Lower lobe of right lung (tissue), 2 donors: ENCODE results near the gene NRBF2. TPM values are rescaled to one million over a fixed set of nuclear protein-coding genes. Genes with fewer than 3 reads are reported as not detected.

ENCODE experiments used
- ATAC-seq, 2 donors: fragments of 200-7000 bp; cut with Tn5 transposase; one replicate each; pipeline ENCODE4 v1.9.1; 2020 to 2022; ENCODE audit warnings: mild to moderate bottlenecking in 2 of 2, moderate library complexity in 2 of 2
- DNase-seq: peaks from one replicate; pipeline ENCODE4 v3.0.0-alpha.2; 2020
- H3K27ac ChIP-seq: fragments of 200-600 bp; one replicate; pipeline ENCODE4 v1.8.0; 2022
- H3K27me3 ChIP-seq: fragments of 200-600 bp; one replicate; pipeline ENCODE4 v1.8.0; 2022; ENCODE audit warnings: low read depth
- H3K36me3 ChIP-seq: fragments of 200-600 bp; one replicate; pipeline ENCODE4 v1.8.0; 2022; ENCODE audit warnings: mild to moderate bottlenecking
- H3K4me1 ChIP-seq: fragments of 200-600 bp; one replicate; pipeline ENCODE4 v1.8.0; 2022
- H3K4me3 ChIP-seq: fragments of 200-600 bp; one replicate; pipeline ENCODE4 v1.8.0; 2022; ENCODE audit warnings: mild to moderate bottlenecking
- H3K9me3 ChIP-seq: fragments of 200-600 bp; one replicate; pipeline ENCODE4 v1.8.0; 2022
- CTCF ChIP-seq: fragments of 200-600 bp; IDR thresholded peaks from one replicate; pipeline ENCODE4 v1.8.0; 2022; ENCODE audit warnings: antibody characterized with exemption, mild to moderate bottlenecking
- intact Hi-C: fragments of 100-400 bp; cut with DNase I; formaldehyde crosslinking; loops from one replicate; pipeline ENCODE4 v1.11.0; 2022
- total RNA-seq: library from RNA; stranded (reverse); fragmentation: NEBNext Ultra II Directional; extraction: Animal tissue kit (Norgen Biotek cat#: 25700); gene quantifications from one replicate; pipeline ENCODE4 v1.2.1, GENCODE V29; 2021
- donor health status: DM: no; HTN: yes; CAD: no; lungs with severe emphysema.

NRBF2 gene
- total RNA-seq, 1 donor from 2014 or later, result 24.3 TPM

GRCh38 chr10:63175534-63175933, 42.4 kb downstream of the NRBF2 start:
- Histone ChIP-seq H3K4me1 (peaks cover 6% of the 10 kb centered on the region), H3K4me3 (no peak overlapping the region), H3K27me3 (no peaks in the 10 kb centered on the region), H3K27ac (no peak overlapping the region), H3K9me3 (no peaks in the 10 kb centered on the region), H3K36me3 (peaks cover 88% of the 10 kb centered on the region)
- DNase-seq (no peak), ATAC-seq (no peak)
- intact Hi-C loops, result no loop called here
- TF ChIP-seq CTCF, result no peak

- Histone ChIP-seq H3K36me3 (peaks cover 97% of the 10 kb centered on the region), H3K27ac (no peak overlapping the region), H3K27me3 (no peaks in the 10 kb centered on the region), H3K9me3 (no peaks in the 10 kb centered on the region), H3K4me3 (no peak overlapping the region), H3K4me1 (no peaks in the 10 kb centered on the region)
- TF ChIP-seq CTCF, result no peak
- ATAC-seq (no peak), DNase-seq (no peak)
- intact Hi-C loops, result no loop called here
These were observed 59.7 kb downstream of the NRBF2 start for GRCh38 chr10:63192826-63193225.

- H3K36me3 ChIP-seq, result peaks cover 94% of the 10 kb centered on the region
- intact Hi-C loops, result no loop called here
These were observed 64.4 kb downstream of the NRBF2 start for GRCh38 chr10:63197344-63198092.

GRCh38 chr10:63199716-63200115, 66.6 kb downstream of the NRBF2 start:
- Histone ChIP-seq H3K9me3 (no peaks in the 10 kb centered on the region), H3K4me1 (peaks cover 2% of the 10 kb centered on the region), H3K4me3 (no peak overlapping the region), H3K36me3 (peaks cover 75% of the 10 kb centered on the region), H3K27ac (no peak overlapping the region), H3K27me3 (no peaks in the 10 kb centered on the region)
- no peak for TF ChIP-seq CTCF
- ATAC-seq (no peak), DNase-seq (no peak)
- intact Hi-C loops, result no loop called here

More at GRCh38 chr10:63197344-63198092, 64.4 kb downstream of the NRBF2 start:
- Histone ChIP-seq H3K27me3 (no peaks in the 10 kb centered on the region), H3K27ac (no peak overlapping the region), H3K9me3 (no peaks in the 10 kb centered on the region), H3K4me3 (no peak overlapping the region), H3K4me1 (no peaks in the 10 kb centered on the region)
- DNase-seq (no peak), ATAC-seq (no peak)
- no peak for TF ChIP-seq CTCF

- no peaks in the 10 kb centered on the region for H3K9me3 ChIP-seq
- H3K36me3 ChIP-seq, result peaks cover 68% of the 10 kb centered on the region
- no peak for ATAC-seq
- no peaks in the 10 kb centered on the region for H3K27me3 ChIP-seq
- no peak overlapping the region for H3K4me3 ChIP-seq
- intact Hi-C loops, result no loop called here
- peaks cover 7% of the 10 kb centered on the region for H3K4me1 ChIP-seq
- DNase-seq, result no peak
- no peak overlapping the region for H3K27ac ChIP-seq
- no peak for TF ChIP-seq CTCF
These were observed 67.3 kb downstream of the NRBF2 start for GRCh38 chr10:63200431-63200830.
